HG03045 (cell line): Measurements from ENCODE around the gene SELENOT.

Experiments used
- ATAC-seq: cut with Tn5 transposase; IDR thresholded peaks from one replicate; pipeline ENCODE4 v1.9.1; 2021; ENCODE audit warnings: mild to moderate bottlenecking, moderate library complexity; ENCODE audit not compliant: unreplicated experiment

The SELENOT gene

GRCh38 chr3:150662410-150663200, 59.5 kb downstream of the SELENOT start:
- no peak for ATAC-seq

- ATAC-seq, result no peak
These were observed 60.3 kb downstream of the SELENOT start for GRCh38 chr3:150663461-150663860.

- ATAC-seq, result no peak
These were observed 63.0 kb downstream of the SELENOT start for GRCh38 chr3:150666167-150666566.

- no peak for ATAC-seq
These were observed 70.8 kb downstream of the SELENOT start for GRCh38 chr3:150673966-150674365.

- no peak for ATAC-seq
These were observed 72.5 kb downstream of the SELENOT start for GRCh38 chr3:150675587-150675986.
